Measurements from ENCODE around the gene SOX5. TPM values are rescaled to one million over a fixed set of nuclear protein-coding genes. Genes with fewer than 3 reads are reported as not detected.

SOX5 gene
- total and polyA plus RNA-seq, 2 of the 8 experiments (the other 6 are each of a cell fraction or from before 2014, with no cell fraction given): 2.2 to 2.6 TPM

DNA sequence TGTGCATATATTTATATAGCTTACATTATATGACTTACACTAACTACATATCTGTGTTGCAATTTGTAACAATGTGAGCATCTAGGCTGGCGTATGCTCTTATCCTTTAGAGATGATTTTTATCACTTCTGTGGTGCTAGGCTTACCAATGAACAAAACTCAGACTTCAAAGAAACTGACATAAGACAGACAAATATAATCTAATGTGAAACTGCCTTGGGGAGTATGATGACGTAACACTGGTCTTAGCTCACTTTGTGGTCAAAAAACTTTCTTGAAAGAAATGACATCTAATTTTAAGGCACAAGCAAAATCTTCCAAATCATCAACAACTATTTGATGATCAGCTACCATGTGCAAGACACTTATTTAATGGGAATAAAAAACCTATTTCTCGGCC, 50.0 kb downstream of the SOX5 start:
- H3K27me3 ChIP-seq (replicated peaks in 1 of 4; ENCODE audit: control insufficient read depth in 3 of 4, extremely low read depth in 1 of 4, insufficient read depth in 3 of 4, low read length in 3 of 4): no peaks in the 10 kb centered on the region
- no peak overlapping the region for H3K9ac ChIP-seq (replicated peaks in 1 of 4; ENCODE audit: extremely low read depth in 1 of 4, low read depth in 3 of 4, low read length in 3 of 4)
- H2BK120ac ChIP-seq (replicated peaks; ENCODE audit: low read depth, low read length): no peak overlapping the region
- H3K4me1 ChIP-seq (replicated peaks in 1 of 4; ENCODE audit: control insufficient read depth in 3 of 4, insufficient read depth in 4 of 4, low read length in 3 of 4): peaks cover 0 to 6% (median 4%) of the 10 kb centered on the region in 4 experiments; a peak in 3 of 7 replicates
- DNase-seq (ENCODE audit: low read depth in 1 of 2, low spot score in 2 of 2) (no peak), FAIRE-seq (no peak)
- peaks cover 0 to 2% of the 10 kb centered on the region in 2 experiments; a peak in 1 of 4 replicates for H3K9me3 ChIP-seq (ENCODE audit: insufficient read depth in 2 of 2, low read depth in 1 of 2, low read length in 1 of 2)
- H3K79me1 ChIP-seq (ENCODE audit: low read depth, low read length): no peaks in the 10 kb centered on the region
- H3K18ac ChIP-seq (ENCODE audit: extremely low read depth, low read length): no peak overlapping the region
- ChIA-PET POLR2A (ENCODE audit: partially characterized antibody) (no interaction called here), CTCF (ENCODE audit: partially characterized antibody) (interaction anchor here (0.6 kb wide), 1 partner anchor 49 kb away, joined by 3 read pairs; no protein-coding TSS in a partner anchor)
- WGBS, 2 experiments (ENCODE audit: extremely low coverage in 1 of 2, insufficient coverage in 1 of 2, insufficient read length in 1 of 2, insufficient replicate concordance in 2 of 2, low coverage in 1 of 2, low lambda C conversion rate in 2 of 2, missing lambda C conversion rate in 1 of 2): 88% methylated on average over 3 of the region's 3 CpGs; no CpG with 5 or more reads in 1 of the 2 experiments
- no peaks in the 10 kb centered on the region for H3K79me2 ChIP-seq (ENCODE audit: control insufficient read depth in 1 of 2, insufficient read depth in 2 of 2, low read length in 2 of 2)
- H3K4me2 ChIP-seq (ENCODE audit: insufficient read depth in 1 of 2, low read depth in 2 of 2, low read length in 2 of 2): no peak overlapping the region
- no peak overlapping the region for H3K14ac ChIP-seq (ENCODE audit: insufficient read length)
- H3K27ac ChIP-seq (ENCODE audit: low read depth, low read length): no peak overlapping the region
- H3K23ac ChIP-seq (ENCODE audit: insufficient read length): no peak overlapping the region
- no peak overlapping the region for H4K5ac ChIP-seq (ENCODE audit: insufficient read length, low read depth, low read length)
- H3K4me3 ChIP-seq (ENCODE audit: extremely low read depth in 1 of 4, insufficient read depth in 2 of 4, low read depth in 3 of 4, low read length in 4 of 4): no peak overlapping the region
- no peak overlapping the region for H2BK20ac ChIP-seq (ENCODE audit: low read length)
- H2AK5ac ChIP-seq (ENCODE audit: low read depth, low read length): no peak overlapping the region
- no peak overlapping the region for H2AFZ ChIP-seq (ENCODE audit: low read length)
- H3K4ac ChIP-seq (replicated peaks; ENCODE audit: insufficient read length, low read depth, low read length): no peak overlapping the region
- H3K23me2 ChIP-seq (ENCODE audit: low read depth, low read length): no peaks in the 10 kb centered on the region
- no peaks in the 10 kb centered on the region for H3K36me3 ChIP-seq (ENCODE audit: control insufficient read depth in 2 of 4, insufficient read depth in 4 of 4, low read length in 3 of 4)
- no peak overlapping the region for H2BK12ac ChIP-seq (ENCODE audit: low read depth, low read length)
- no peak overlapping the region for H4K8ac ChIP-seq (ENCODE audit: extremely low read depth, insufficient read depth, low read length)
- H2BK15ac ChIP-seq (ENCODE audit: low read length): no peak overlapping the region
- no peak overlapping the region for H2BK5ac ChIP-seq (ENCODE audit: low read depth, low read length)
- no peak overlapping the region for H4K91ac ChIP-seq (replicated peaks; ENCODE audit: insufficient read length, low read length)
- no peak overlapping the region for H3K56ac ChIP-seq (replicated peaks; ENCODE audit: insufficient read length, low read depth, low read length)
- H4K20me1 ChIP-seq (replicated peaks in 1 of 2; ENCODE audit: control insufficient read depth in 1 of 2, insufficient read depth in 2 of 2, low read length in 2 of 2): no peaks in the 10 kb centered on the region
- TF ChIP-seq TCF12 (IDR thresholded peaks at IDR 0.05; ENCODE audit: low read depth, low read length) (no peak), POU5F1 (IDR thresholded peaks at IDR 0.05; ENCODE audit: low read depth, low read length) (no peak)
